HEK293 (cell line): ENCODE data around the gene RPA4.

Experiments
- CTCF ChIP-seq: fragments of 450-650 bp; formaldehyde crosslinking; IDR thresholded peaks from 2 replicates; pipeline ENCODE4 v1.5.1; 2016; ENCODE audit warnings: missing biosample characterization, missing genetic modification characterization
- PBX3 ChIP-seq: sonication (generic); formaldehyde crosslinking; IDR thresholded peaks from 2 replicates; pipeline ENCODE4 v1.8.1; 2022; ENCODE audit warnings: mild to moderate bottlenecking, moderate library complexity, missing genetic modification reagents
- ZNF830 ChIP-seq: fragments of 450-650 bp; IDR thresholded peaks from 2 replicates; pipeline ENCODE4 v1.5.0; 2018; ENCODE audit warnings: missing biosample characterization, missing genetic modification characterization, low read depth, mild to moderate bottlenecking, moderate library complexity
- TF ChIP-seq, protein P1 (sequence below): fragments of 450-650 bp; formaldehyde crosslinking; IDR thresholded peaks from 2 replicates; pipeline ENCODE4 v1.5.1; 2016; ENCODE audit warnings: missing biosample characterization, missing genetic modification characterization, low read depth

GRCh38 chrX:96837808-96838207 is 45.9 kb upstream of the RPA4 start:
- TF ChIP-seq, protein P1, sequence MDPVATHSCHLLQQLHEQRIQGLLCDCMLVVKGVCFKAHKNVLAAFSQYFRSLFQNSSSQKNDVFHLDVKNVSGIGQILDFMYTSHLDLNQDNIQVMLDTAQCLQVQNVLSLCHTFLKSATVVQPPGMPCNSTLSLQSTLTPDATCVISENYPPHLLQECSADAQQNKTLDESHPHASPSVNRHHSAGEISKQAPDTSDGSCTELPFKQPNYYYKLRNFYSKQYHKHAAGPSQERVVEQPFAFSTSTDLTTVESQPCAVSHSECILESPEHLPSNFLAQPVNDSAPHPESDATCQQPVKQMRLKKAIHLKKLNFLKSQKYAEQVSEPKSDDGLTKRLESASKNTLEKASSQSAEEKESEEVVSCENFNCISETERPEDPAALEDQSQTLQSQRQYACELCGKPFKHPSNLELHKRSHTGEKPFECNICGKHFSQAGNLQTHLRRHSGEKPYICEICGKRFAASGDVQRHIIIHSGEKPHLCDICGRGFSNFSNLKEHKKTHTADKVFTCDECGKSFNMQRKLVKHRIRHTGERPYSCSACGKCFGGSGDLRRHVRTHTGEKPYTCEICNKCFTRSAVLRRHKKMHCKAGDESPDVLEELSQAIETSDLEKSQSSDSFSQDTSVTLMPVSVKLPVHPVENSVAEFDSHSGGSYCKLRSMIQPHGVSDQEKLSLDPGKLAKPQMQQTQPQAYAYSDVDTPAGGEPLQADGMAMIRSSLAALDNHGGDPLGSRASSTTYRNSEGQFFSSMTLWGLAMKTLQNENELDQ (tag by site-specific recombination): no peak
- TF ChIP-seq ZNF830 (tag by site-specific recombination) (no peak), PBX3 (CRISPR knock-in tag) (no peak), CTCF (tag by site-specific recombination) (no peak)
